Fibroblast of villous mesenchyme (primary cell): ENCODE measurements around the gene FLYWCH1. TPM values are rescaled to one million over a fixed set of nuclear protein-coding genes. Genes with fewer than 3 reads are reported as not detected.

Experiments
- DNase-seq: peaks from one replicate; pipeline ENCODE4 v3.0.0-alpha.2; 2010; ENCODE audit warnings: low read depth
- H3K4me3 ChIP-seq: 2 replicates; pipeline ENCODE4 v1.5.1; 2011; ENCODE audit warnings: low read depth, mild to moderate bottlenecking, low read length
- total RNA-seq: library from RNA; depleted of rRNA; stranded (reverse); fragments of >200 nt; gene quantifications from 2 replicates; pipeline ENCODE4 v1.2.3, GENCODE V29; 2012
- TF ChIP-seq, protein P1 (sequence below): IDR thresholded peaks from 2 replicates; pipeline ENCODE4 v1.5.1; 2012; ENCODE audit warnings: low read depth, mild to moderate bottlenecking, low read length; ENCODE audit not compliant: insufficient read depth

FLYWCH1 gene
- total RNA-seq, 1 donor: 25.9 TPM

DNA sequence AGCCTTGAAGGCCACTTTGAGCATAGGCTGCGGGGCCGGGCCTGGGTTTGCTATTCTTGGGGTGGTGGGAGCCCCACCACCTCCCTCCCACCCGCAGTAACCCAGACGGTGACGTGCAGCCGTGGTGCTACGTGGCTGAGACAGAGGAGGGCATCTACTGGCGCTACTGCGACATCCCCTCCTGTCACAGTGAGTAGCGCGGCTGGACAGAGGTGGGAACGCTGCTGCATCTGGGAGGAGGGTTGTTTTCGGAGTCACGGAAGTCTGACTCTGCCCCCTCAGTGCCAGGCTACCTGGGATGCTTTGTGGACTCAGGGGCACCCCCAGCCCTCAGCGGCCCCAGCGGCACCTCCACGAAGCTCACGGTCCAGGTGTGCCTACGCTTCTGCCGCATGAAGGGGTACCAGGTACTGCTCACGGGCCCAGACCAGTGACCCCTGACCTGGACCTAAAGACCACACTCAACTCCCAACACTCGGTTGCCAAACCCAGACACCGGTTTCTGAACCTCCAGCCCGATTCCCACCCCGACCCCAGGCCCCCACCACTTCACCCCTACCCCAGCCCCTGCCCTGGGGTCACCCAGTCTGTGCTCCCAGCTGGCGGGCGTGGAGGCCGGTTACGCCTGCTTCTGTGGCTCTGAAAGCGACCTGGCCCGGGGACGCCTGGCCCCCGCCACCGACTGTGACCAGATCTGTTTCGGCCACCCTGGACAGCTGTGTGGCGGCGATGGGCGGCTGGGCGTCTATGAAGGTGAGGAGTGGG is 54.5 kb downstream of the FLYWCH1 start:
- no peak overlapping the region for H3K4me3 ChIP-seq
- TF ChIP-seq, protein P1, sequence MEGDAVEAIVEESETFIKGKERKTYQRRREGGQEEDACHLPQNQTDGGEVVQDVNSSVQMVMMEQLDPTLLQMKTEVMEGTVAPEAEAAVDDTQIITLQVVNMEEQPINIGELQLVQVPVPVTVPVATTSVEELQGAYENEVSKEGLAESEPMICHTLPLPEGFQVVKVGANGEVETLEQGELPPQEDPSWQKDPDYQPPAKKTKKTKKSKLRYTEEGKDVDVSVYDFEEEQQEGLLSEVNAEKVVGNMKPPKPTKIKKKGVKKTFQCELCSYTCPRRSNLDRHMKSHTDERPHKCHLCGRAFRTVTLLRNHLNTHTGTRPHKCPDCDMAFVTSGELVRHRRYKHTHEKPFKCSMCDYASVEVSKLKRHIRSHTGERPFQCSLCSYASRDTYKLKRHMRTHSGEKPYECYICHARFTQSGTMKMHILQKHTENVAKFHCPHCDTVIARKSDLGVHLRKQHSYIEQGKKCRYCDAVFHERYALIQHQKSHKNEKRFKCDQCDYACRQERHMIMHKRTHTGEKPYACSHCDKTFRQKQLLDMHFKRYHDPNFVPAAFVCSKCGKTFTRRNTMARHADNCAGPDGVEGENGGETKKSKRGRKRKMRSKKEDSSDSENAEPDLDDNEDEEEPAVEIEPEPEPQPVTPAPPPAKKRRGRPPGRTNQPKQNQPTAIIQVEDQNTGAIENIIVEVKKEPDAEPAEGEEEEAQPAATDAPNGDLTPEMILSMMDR: no peak
- no peak for DNase-seq

DNA sequence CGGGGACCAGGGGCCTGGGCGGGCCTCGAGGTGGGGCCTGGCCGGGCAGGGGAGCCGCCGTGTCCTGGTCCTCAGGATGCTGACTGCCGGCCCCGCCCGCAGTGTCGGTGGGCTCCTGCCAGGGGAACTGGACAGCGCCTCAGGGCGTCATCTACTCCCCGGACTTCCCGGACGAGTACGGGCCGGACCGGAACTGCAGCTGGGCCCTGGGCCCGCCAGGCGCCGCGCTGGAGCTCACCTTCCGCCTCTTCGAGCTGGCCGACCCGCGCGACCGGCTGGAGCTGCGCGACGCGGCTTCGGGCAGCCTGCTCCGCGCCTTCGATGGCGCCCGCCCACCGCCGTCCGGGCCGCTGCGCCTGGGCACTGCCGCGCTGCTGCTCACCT is 55.1 kb downstream of the FLYWCH1 start:
- H3K4me3 ChIP-seq: no peak overlapping the region
- no peak for DNase-seq
- TF ChIP-seq, protein P1: no peak

DNA sequence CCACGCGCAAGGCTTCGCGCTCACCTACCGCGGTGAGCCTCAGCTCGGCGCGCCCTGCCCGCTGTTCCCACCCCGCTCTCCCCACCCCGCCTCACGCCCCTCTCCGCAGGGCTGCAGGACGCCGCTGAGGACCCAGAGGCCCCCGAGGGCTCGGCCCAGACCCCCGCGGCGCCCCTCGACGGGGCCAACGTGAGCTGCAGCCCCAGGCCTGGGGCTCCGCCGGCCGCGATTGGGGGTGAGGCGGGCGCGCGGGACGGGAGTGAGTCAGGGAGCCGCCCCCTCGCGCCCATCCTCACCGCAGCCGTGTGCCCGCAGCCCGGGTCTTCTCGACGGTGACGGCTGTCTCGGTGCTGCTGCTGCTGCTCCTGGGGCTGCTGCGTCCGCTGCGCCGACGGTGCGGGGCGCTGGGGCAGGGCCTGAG is 55.5 kb downstream of the FLYWCH1 start:
- TF ChIP-seq, protein P1: no peak
- DNase-seq: no peak
- H3K4me3 ChIP-seq: no peak overlapping the region

DNA sequence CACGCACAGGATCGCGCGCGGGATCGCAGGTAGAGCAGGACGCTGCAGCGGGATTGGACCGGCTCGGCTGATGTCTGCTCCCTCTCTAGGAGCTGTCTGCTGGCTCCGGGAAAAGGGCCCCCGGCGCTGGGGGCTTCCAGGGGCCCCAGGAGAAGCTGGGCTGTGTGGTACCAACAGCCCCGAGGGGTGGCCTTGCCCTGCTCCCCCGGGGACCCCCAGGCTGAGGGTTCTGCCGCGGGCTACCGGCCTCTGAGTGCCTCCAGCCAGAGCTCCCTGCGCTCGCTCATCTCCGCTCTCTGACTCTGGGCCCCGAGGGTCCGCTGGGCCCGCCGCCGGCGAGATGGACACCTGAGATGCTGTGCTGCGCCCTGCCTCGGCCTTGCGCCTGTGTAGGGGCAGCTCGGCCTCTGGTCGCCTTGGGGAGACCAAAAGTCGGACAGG is 56.0 kb downstream of the FLYWCH1 start:
- TF ChIP-seq, protein P1: no peak
- no peak for DNase-seq
- no peak overlapping the region for H3K4me3 ChIP-seq

DNA sequence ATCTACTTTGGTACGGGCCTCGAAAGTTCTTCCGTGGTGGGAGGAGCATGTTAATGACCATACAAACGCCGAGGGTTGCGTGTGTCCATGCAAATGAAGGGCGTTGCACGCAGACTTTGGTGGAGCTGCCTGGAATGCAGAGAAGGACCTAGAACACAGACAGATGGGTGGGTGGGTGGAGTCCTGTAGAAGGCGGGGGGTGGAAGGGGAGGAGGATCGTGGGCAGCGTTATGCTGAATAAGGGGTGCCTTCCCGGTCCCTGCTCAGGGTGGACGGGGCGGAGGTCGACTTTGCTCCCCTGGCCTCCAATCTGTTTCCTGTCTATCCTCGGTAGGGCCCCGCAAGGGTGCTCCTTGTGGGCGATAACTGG is 56.6 kb downstream of the FLYWCH1 start:
- peak overlapping the region; percentile 65 for H3K4me3 ChIP-seq
- TF ChIP-seq, protein P1: no peak
- DNase-seq: no peak

DNA sequence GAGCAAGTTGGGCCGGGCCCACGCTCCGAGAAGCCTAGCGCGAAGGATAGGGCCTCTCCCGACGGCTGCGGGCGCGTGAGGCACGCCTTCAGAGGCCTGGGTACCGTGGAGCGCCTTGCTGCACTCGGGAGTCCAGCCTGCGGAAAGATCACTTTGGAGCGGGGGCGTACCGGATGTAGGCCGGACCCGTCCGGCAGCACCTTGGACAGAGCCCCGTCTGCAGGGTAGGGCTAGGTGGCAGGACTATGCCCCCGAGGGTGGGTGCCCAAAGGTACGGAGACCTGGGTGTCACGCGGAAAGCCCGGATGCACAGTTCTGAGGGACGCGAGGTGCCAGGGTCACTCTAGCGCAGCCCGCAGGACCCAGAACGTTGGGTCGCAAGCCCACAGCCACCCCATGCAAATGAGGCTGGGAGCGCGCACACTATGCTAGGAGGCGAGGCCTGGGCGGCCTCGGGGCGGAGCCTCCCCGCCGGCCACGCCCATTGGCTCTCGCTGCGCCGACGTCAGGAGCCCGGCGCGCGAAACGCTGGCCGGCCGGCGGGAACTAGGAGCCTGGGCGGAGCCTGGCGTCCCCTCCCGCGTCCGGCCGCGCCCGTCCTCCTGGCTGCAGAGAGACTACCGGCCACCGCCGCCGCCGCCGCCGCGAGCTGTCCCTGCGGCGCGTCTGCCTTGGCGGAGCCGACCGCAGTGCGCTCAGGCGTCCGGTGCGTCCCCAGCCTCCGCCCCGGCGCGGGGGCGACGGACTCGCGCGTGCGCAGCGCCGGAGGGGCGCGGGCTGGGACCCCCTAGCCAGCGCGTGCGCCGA is 57.2 kb downstream of the FLYWCH1 start, which contains the start of gene PAQR4:
Gene PAQR4 (plus strand): TSS at position 611 of the 807 bp plus-strand sequence. CDS start 327 bp downstream, outside the sequence.
- peak; percentile 84 for DNase-seq
- H3K4me3 ChIP-seq: peak within 1 kb of the TSS; percentile 65
- TF ChIP-seq, protein P1: no peak
